Right lung (tissue), 5 donors: ENCODE measurements around the gene MYLK2. TPM values are rescaled to one million over a fixed set of nuclear protein-coding genes. Genes with fewer than 3 reads are reported as not detected.
A peak's percentile ranks its signal among the peaks of the same experiment; 100 is the strongest.

Source experiments
- DNase-seq, 2 donors: peaks; one replicate each; pipeline ENCODE4 v3.0.0-alpha.2; 2013
- polyA plus RNA-seq, 5 donors: library from polyadenylated mRNA; unstranded; fragments of 120-200 nt; gene quantifications; one replicate each; pipeline versions ENCODE4 v1.2.1 to v1.2.3, GENCODE V29; 2013; ENCODE audit warnings: inconsistent platforms in 1 of 5, low replicate concordance in 1 of 5; ENCODE audit not compliant: insufficient read length in 5 of 5, insufficient read depth in 1 of 5

Gene MYLK2
- polyA plus RNA-seq, 5 donors, result 0.63 to 3.3 (median 1.1) TPM

- DNase-seq, result no peak
These were observed 34.3 kb downstream of the MYLK2 start for GRCh38 chr20:31853481-31853880.

- no peak for DNase-seq
These were observed 37.4 kb downstream of the MYLK2 start for GRCh38 chr20:31856516-31856915.

- DNase-seq, result no peak
These were observed 39.0 kb downstream of the MYLK2 start for GRCh38 chr20:31857861-31858759.

- no peak for DNase-seq
These were observed 39.6 kb downstream of the MYLK2 start for GRCh38 chr20:31858760-31859083.

- DNase-seq, result no peak
These were observed 40.3 kb downstream of the MYLK2 start for GRCh38 chr20:31859266-31859997.

GRCh38 chr20:31859998-31860380 lies 40.8 kb downstream of the MYLK2 start:
- no peak for DNase-seq

- no peak for DNase-seq
These were observed 41.4 kb downstream of the MYLK2 start for GRCh38 chr20:31860390-31861134.

GRCh38 chr20:31861135-31861384 lies 41.9 kb downstream of the MYLK2 start:
- no peak for DNase-seq

GRCh38 chr20:31861385-31862156 lies 42.4 kb downstream of the MYLK2 start:
- peak in 1 of 2 donors; percentile 56 for DNase-seq

- no peak for DNase-seq
These were observed 43.0 kb downstream of the MYLK2 start for GRCh38 chr20:31862157-31862470.

- no peak for DNase-seq
These were observed 43.4 kb downstream of the MYLK2 start for GRCh38 chr20:31862506-31862905.

- no peak for DNase-seq
These were observed 44.3 kb downstream of the MYLK2 start for GRCh38 chr20:31863296-31864085.

GRCh38 chr20:31864521-31865400 lies 45.6 kb downstream of the MYLK2 start:
- DNase-seq, result no peak

- no peak for DNase-seq
These were observed 47.1 kb downstream of the MYLK2 start for GRCh38 chr20:31866221-31866620.

GRCh38 chr20:31868853-31869672 lies 49.9 kb downstream of the MYLK2 start:
- DNase-seq, result no peak

- no peak for DNase-seq
These were observed 50.5 kb downstream of the MYLK2 start for GRCh38 chr20:31869673-31869941.

GRCh38 chr20:31869942-31870725 lies 51.0 kb downstream of the MYLK2 start, which contains the start of the genes DUSP15 and TTLL9:
TSS of gene DUSP15 (minus strand) at chr20:31870527. CDS start at chr20:31870337, 190 bp downstream.
TSS of gene TTLL9 (plus strand) at chr20:31870634. CDS start at chr20:31871127, 493 bp downstream.
- DNase-seq, result peak; percentile 47 to 51
